OCI-LY7 (cell line): Measurements from ENCODE around the gene PRR20E.

Source experiments
- CTCF ChIP-seq: fragments of 200-600 bp; sonication (generic); conservative IDR thresholded peaks from 2 replicates; pipeline ENCODE4 v1.5.1; 2014; ENCODE audit warnings: mild to moderate bottlenecking, antibody characterized with exemption, low read length, moderate library complexity, mixed read lengths
- EZH2phosphoT487 ChIP-seq: fragments of 200-600 bp; sonication (generic); IDR thresholded peaks from 2 replicates; pipeline ENCODE4 v1.6.1; 2018; ENCODE audit warnings: low read depth, borderline replicate concordance, mild to moderate bottlenecking, mixed run types, antibody characterized with exemption, low read length, moderate library complexity, mixed read lengths

- no peak for TF ChIP-seq CTCF
- no peak for TF ChIP-seq EZH2phosphoT487
Observed at GRCh38 chr13:57128909-57129308, 38.1 kb upstream of the PRR20E start.
